CD4-positive, alpha-beta T cell treated with Interleukin-17A for 4 hours (primary cell): ENCODE results near the gene MAP2K2.
A peak's percentile ranks its signal among the peaks of the same experiment; 100 is the strongest.

ENCODE experiments used
- DNase-seq: peaks from one replicate; pipeline ENCODE4 v3.0.0-alpha.2; 2020; ENCODE audit warnings: mixed read lengths

The MAP2K2 gene

DNA sequence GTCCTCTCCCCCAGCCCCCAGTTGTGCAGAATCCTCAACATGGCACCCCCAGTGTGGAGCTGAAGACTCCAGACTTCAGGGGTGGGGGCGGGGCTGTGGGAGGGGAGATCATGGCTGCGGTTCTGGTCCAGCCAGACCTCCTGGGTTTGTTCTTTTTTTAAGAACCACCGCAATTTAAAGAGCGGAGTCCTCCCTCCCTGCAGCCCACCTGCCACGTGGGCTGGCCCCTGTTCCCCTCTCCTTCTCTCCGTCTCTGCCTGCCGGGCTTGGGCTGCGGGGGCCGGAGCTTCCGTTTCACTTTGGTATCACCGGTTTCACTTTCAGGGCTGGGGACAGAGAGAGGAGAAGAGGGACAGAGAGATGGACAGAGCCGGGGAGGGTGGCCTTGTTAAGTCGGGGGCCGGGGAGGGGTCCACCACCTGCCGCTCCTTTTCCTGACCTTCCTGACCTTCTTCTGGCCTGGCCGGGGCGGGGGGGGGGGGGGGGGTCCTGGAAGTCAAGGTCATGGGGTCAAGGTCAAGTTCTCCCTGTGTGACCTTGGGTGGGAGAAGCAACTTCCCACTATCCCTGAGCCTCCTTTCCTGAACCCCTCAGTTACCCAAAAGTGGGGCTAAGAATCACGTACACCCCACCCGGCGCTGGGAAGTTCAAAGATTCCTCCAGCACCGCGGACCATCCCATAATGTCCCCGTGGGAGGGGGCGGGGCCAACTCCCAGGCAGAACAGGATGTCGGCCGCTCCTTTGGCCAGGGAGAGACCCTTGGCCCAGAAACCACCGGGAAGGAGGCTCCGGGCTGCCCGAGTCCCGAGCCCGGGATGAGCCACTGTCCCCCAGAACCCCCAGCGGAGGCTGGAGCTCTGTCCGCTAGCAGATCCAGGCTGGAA, 45.9 kb downstream of the MAP2K2 start:
- peak; percentile 64 for DNase-seq

DNA sequence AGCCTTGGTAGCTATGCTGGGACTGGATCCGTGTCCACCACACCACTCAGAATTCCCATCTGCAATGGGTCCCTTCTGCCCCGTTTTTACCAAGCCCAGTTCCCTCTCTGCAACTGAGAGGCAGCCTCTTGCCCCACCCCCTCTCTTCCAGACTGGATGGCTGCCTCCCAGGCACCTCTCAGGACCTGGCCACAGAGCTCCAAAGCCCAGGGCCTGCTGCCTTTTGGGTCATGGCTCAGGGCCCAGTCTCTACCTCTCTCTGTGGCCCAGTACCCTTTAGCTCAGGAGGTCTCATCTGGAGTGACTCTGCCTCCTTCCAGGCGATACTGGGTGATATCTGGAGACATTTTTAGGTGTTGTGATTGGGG, 46.9 kb downstream of the MAP2K2 start:
- DNase-seq = no peak

GRCh38 chr19:4075373-4075772, 48.5 kb downstream of the MAP2K2 start:
- DNase-seq = no peak

- no peak for DNase-seq
Measured at GRCh38 chr19:4071610-4072009, 52.3 kb downstream of the MAP2K2 start.

DNA sequence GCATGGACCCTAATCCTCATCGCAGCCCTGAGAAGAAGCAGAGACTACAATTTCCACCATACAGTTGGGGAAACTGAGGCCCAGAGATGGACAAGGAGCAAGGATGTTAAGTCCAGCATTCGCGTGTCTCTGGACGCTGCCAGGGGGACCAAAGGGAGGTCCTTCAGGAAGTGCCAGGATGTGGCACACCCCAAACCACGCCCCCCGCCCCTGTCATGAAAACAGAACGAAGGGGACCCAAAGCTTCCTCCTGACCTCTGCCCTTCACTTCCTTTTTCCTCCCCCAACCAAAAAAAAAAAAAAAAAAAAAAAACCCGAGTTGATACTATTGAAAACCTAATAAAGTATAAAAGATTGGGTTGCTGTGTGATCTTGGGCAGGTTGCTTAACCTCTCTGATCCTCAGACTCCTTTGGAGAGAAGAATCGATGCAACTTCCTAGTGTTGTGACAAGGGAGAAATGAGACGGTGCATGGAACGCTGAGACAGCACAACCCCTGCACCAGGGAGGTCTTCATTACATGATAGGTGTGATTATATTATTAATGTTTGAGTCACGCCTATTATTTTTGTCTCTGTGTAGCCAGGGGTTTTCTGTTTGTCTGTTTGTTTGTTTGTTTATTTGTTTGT, 54.5 kb downstream of the MAP2K2 start:
- peak; percentile 76 for DNase-seq

GRCh38 chr19:4068047-4068966, 55.6 kb downstream of the MAP2K2 start:
- no peak for DNase-seq

DNA sequence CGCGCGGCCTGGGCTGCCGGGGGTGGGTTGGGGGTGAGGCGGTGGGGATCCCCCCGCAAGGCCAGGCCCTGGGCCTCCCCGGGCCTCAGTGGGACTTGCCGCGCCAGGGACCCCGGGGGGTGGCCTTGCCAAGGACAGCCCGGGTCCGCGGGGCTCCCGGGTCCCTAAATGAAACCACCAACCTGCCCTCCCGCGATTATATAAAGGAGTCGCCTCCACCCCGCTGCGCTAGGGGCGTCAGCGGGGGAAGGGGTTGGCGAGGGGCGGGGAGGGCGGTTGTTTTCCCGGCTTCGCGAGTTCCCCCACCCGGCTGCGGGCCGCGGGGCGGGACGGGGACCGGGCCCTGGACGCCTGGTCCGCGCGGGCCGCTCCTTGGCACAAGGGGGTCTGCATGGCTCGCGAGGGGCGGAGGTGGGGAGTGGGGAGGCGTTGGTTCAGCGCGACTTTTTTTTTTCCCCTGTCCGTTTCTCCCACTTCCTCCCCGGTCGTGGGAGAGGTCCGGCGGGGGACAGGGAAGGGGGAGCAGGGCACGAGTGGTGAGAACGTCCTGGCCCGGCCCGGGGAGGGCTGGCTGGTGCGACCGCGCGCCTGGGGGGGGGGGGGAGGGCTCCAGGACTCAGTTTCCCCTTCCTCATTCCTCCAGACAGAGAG, 56.4 kb downstream of the MAP2K2 start:
- peak; percentile 69 for DNase-seq

- peak; percentile 84 for DNase-seq
Measured at GRCh38 chr19:4066682-4067395, 57.1 kb downstream of the MAP2K2 start, which contains the start of gene ZBTB7A. ZBTB7A (minus strand) TSS chr19:4066899; CDS start chr19:4055232, 11,667 bp downstream.

DNA sequence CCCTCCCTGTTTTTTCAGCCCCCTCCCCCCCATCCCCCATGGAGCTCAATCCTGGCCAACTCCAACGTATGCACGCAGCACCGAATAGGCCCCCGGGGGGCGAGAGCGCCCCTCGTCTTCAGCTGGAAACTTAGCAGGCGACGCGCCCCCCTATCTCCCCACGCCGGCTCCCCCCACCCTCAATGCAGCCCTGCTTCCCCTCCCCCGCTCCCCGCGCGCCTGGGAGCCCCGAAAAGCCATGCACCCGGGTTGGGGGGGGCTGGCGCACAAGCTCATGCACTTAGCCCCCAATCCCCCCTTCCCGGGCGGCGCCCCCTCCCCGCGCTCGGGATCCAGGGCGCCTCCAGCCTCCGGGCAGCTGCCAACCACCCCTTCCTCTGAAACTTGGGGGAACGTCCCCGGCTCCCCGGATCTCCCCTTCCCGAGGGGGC, 57.7 kb downstream of the MAP2K2 start:
- DNase-seq = peak; percentile 78

- DNase-seq = peak; percentile 97
Measured at GRCh38 chr19:4065430-4066175, 58.3 kb downstream of the MAP2K2 start.

DNA sequence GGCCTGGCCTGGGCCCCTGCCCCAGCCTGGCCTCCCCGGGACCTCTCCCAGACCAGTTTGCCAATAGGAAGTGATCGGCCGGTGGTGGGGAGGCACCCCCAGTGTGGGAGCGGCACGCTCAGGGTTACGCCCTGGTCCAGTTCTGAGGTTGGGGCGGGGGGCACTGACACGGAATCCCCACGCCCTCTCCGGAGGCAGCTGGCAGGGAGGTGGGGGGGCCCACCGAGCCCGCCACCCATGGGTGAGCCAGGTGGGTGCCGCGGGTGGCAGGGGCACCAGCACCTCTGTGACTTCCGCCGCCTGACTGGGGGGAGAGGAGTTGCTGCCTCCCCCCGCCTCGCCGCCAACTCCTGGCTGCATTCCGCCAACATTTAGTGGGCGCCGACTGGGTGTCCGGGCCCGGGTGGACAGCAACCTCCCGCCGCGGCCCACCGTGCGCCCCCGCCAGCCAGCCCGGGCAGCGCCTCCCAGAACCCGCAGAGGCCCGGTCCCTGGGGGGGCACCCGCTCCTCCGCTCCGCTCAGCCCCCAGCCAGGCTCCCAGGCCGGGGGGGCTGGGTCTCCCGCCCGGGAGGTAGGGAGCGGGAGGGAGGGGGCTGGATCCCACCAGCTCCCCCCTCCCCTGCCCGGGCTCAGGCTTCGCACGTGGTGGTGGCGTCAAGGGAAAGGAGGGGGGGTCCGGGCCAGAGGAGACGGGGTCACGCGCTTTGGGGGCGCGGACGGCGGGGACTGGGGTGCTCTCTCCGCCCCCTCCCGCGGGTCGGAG, 59.2 kb downstream of the MAP2K2 start:
- DNase-seq = peak; percentile 50

- no peak for DNase-seq
Measured at GRCh38 chr19:4064149-4064495, 59.8 kb downstream of the MAP2K2 start.

- no peak for DNase-seq
Measured at GRCh38 chr19:4063369-4064148, 60.4 kb downstream of the MAP2K2 start.

DNA sequence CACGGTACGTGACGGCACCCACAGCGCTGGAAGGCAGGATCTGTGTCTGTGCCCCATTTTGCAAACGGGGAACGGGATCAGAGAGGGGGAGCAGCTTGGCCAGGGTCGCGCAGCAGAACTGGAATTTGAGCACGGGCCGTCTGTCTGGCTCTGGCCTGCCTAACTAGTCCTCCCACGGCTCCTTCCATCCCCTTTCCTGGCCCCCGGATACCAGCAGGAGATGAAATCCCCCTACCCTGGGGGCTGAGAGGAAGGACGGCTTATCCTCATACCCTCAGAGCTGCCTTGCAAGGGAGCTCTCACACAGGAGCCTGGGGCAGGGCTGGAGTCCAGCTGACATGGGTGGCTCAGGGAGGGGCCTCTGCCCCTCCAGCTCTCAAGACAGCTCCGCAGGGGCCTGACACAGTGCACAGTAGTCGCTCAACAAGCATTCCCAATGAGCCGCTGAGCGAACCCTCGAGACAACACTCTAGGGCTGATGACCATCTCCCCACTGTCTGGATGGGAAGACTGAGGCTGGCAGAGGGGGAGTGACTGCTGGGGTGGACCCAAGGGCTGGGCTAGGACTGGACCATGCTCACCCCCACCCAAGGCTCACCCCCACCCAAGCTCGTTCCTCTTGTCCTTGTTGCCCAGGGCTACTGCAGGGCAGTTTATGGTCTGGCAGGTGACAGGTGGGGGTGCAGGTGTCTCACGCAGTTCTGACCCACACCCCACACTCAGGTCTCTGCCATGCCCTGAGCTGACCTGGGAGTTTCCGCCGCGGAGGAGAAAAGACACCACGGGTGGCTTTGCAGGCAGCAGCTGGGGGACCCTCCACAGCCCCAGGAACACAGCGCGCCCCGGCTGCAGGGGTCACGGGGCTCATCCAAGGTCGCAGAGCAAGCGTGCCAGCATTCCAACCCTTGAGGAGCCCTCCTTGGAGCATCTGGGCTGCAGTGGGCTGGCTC, 61.2 kb downstream of the MAP2K2 start:
- no peak for DNase-seq

DNA sequence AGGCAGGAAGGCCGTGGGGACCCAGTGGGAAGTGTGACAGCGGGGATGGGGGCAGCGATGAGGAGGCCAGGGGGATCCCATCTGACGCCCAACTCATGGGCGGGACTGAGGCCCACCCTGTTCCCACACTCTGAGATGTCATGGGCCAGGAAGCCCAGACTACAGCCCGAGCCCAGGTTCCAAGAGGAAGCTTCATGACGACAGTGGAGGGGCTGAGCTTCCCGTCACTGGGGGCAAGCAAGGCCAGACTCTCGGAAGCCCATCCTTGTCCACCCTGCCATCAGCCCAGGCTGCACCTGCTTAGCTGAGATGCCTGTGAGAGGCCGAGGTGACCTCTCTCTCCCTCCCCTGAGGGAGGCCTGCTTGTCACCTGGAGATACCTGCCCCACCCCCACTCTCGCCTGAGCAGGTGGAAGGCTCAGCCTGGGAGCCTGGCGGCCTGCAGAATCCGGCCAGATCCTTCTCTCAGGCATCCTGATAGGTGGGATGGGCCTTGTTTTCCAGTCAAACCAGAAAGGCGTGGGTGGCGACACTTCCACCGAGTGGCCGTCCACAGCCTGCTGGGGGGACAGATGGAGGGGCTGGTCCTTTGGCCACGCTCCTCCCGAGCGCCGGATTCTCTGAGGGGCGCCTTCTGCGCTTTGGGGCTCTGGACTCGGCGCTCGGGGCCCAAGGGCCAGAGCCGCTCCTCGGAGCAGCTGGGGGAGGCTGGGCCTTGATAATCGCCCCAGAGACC, 62.1 kb downstream of the MAP2K2 start:
- no peak for DNase-seq

DNA sequence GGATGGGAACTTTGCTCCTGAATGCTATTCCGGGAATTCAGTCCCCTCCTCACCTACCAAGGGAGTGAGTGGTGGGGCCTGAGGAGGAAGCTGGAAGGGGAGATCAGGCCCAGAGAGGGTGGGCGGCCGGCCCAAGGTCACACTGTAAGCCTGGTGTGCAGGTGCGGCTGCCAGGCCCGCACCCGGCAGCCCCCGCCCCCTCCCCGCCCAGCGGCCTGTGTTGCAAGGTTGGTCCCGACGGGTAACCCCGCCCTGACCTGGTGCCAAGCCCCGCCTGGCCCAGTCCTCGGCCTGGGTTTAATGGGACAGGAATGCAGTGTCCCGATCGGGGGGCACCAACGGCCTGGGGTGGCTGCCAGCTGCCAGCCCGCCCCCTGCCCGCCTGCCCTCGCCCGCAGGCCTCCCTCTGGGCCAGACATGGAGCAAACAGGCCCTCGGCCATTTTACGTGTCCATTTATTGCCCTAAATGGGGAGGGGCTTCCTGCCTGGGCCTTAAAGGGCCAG, 62.7 kb downstream of the MAP2K2 start:
- no peak for DNase-seq

DNA sequence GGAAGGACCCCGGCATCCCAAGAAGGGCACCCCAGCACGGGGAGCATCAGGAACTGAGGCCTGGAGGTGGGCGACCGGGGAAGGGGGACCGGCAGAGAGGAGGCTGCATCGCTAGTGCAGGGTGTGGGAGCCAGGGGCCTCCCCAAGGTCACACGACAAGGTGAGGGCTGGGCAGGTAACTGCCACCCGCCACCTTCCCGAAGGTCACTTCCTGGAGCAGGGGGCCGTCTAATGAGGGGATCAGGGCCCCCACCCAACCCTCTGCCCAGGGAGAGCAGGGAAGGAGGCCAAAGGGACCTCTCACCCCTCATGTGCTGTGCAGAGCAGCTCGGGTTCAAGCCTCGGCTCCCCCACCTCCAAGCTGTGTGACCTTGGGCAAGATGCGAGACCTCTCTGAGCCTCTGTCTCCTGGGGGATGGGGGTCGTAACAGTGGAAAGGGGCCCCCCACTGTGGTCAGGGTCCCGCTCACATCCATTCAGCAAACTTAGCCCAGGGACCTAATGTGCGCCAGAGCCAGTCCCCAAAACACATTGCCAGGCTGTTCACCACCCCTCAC, 63.2 kb downstream of the MAP2K2 start:
- no peak for DNase-seq
